HG02588 (cell line): ENCODE data around the gene MAGEB3.
A peak's percentile ranks its signal among the peaks of the same experiment; 100 is the strongest.
"Not testable (repeated sequence)": the region's sequence is repeated elsewhere in the genome, so short reads cannot be mapped to it uniquely, and the experiment has no call there.

Experiments used
- ATAC-seq: cut with Tn5 transposase; IDR thresholded peaks from one replicate; pipeline ENCODE4 v1.9.1; 2021; ENCODE audit warnings: mild to moderate bottlenecking, moderate library complexity; ENCODE audit not compliant: unreplicated experiment

Gene MAGEB3

GRCh38 chrX:30230395-30230794 is at the start of gene MAGEB3:
Gene MAGEB3, plus strand, starts transcription at chrX:30230657. Its CDS starts 5,268 bp downstream, at chrX:30235925.
- ATAC-seq: no peak

- no peak for ATAC-seq
Observed at GRCh38 chrX:30181353-30181752, 49.1 kb upstream of the MAGEB3 start.

DNA sequence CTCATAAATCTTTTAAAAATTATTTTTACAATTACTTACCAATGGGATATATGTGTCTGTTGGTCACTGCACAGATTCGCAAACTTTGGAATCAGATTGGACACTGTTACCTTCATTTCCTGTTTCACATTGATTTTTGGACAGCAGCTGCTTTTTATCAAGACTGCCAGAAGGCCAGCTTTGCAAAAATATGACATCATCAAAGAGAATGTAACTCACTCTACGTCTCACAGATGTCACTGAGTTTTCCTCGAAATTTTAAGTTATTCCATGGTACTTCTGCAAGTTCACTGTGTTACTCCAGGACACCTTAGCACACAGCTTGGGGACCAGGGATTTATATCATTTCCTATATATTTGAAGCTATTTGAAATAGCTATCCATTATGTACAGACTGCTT is 46.9 kb upstream of the MAGEB3 start:
- ATAC-seq: no peak

DNA sequence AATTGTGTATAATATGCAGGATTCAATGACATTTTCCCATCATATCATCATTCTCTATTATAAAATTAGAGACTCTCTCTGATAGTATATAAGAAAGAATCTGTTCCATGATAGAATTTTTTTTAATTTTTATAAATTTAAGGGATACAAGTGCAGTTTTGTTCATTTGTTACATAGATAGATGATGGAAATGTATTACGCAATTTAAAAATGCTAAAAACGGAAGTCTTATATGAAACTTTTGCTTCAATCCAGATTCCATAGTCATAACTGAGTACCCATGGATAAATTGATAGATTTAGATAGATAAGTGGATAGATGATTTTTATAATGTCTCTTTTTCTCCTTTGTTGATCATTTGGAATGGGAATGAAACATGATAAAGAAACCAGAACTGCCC is 40.0 kb upstream of the MAGEB3 start:
- no peak for ATAC-seq

- ATAC-seq: not testable (repeated sequence)
Observed at GRCh38 chrX:30193910-30194309, 36.5 kb upstream of the MAGEB3 start.

- no peak for ATAC-seq
Observed at GRCh38 chrX:30196322-30196721, 34.1 kb upstream of the MAGEB3 start.

GRCh38 chrX:30212172-30212571 is 18.3 kb upstream of the MAGEB3 start:
- ATAC-seq: no peak

- ATAC-seq: no peak
Observed at GRCh38 chrX:30215357-30215843, 15.1 kb upstream of the MAGEB3 start, which contains the start of gene MAGEB2. Gene MAGEB2, plus strand, starts transcription at chrX:30215563. Its CDS starts 3,018 bp downstream, at chrX:30218581.

- no peak for ATAC-seq
Observed at GRCh38 chrX:30217465-30217864, 13.0 kb upstream of the MAGEB3 start.

DNA sequence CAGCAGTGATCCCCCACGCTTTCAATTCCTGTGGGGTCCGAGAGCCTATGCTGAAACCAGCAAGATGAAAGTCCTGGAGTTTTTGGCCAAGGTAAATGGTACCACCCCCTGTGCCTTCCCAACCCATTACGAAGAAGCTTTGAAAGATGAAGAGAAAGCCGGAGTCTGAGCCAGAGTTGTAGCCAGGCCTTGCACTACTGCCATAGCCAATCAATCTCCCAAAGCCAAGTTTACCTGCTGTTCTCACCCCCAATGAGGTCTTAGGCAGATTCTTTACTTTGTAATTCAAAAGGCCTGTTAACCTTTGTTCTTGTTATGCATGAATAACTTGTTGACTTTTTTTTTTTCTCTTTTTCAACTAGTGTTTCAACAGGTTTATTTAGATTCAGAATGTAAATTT is 11.1 kb upstream of the MAGEB3 start:
- no peak for ATAC-seq

GRCh38 chrX:30220661-30221060 is 9.8 kb upstream of the MAGEB3 start:
- ATAC-seq: no peak

- no peak for ATAC-seq
Observed at GRCh38 chrX:30224536-30224935, 5.9 kb upstream of the MAGEB3 start.

- no peak for ATAC-seq
Observed at GRCh38 chrX:30228526-30228925, 1.9 kb upstream of the MAGEB3 start.

DNA sequence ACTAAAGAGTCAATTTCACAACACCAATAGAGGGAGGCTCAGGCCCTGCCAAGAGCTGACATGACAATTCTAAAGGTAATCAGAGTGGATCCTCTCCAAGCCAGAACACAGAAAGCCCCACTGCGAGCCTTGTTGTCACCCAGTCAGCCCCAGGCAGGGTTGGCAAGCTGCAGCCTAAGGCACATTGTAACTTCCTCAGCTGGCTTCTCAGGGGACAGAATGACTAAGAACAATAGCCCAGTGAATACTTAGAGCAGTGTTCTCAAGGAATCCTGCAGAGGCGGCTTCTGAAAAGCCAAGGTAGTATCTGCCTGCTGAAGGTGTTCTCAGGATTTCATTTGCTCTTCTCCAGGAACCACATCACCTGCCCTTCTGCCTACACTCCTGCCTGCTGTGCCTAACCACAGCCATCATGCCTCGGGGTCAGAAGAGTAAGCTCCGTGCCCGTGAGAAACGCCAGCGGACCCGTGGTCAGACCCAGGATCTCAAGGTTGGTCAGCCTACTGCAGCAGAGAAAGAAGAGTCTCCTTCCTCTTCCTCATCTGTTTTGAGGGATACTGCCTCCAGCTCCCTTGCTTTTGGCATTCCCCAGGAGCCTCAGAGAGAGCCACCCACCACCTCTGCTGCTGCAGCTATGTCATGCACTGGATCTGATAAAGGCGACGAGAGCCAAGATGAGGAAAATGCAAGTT is 11.4 kb downstream of the MAGEB3 start, which contains the start of gene MAGEB4:
MAGEB4 (plus strand) TSS at position 277 of the 692 bp plus-strand sequence; CDS start at position 413, 136 bp downstream.
- ATAC-seq: no peak

GRCh38 chrX:30246769-30247489 is 16.5 kb downstream of the MAGEB3 start, which contains the start of gene MAGEB1:
Gene MAGEB1, plus strand, starts transcription at chrX:30247146. Its CDS starts 3,348 bp downstream, at chrX:30250494.
- ATAC-seq: no peak

- ATAC-seq: peak; percentile 76
Observed at GRCh38 chrX:30248854-30249253, 18.4 kb downstream of the MAGEB3 start.

DNA sequence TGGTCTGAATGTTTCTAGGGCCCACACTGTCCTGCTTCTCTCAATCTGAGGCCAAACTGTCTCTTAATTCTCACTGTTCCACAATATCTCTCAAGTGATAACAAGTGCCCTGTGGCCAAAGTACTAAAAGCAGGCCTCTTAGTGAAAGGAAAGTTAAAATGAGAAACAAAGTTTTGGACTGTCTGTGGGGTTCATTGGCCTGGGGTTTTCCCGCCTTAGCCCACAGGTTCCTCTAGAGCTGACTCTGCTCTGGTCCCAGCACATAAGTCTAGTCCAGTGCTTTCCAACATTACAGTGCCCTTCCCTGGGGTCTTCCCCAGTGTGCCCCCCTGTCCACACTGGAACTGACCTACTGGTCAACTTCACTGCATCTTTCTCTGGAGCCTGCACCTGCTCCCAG is 22.8 kb downstream of the MAGEB3 start:
- peak; percentile 71 for ATAC-seq

- no peak for ATAC-seq
Observed at GRCh38 chrX:30259927-30260326, 29.5 kb downstream of the MAGEB3 start.

- ATAC-seq: no peak
Observed at GRCh38 chrX:30261012-30261411, 30.6 kb downstream of the MAGEB3 start.

- no peak for ATAC-seq
Observed at GRCh38 chrX:30262763-30263162, 32.3 kb downstream of the MAGEB3 start.

DNA sequence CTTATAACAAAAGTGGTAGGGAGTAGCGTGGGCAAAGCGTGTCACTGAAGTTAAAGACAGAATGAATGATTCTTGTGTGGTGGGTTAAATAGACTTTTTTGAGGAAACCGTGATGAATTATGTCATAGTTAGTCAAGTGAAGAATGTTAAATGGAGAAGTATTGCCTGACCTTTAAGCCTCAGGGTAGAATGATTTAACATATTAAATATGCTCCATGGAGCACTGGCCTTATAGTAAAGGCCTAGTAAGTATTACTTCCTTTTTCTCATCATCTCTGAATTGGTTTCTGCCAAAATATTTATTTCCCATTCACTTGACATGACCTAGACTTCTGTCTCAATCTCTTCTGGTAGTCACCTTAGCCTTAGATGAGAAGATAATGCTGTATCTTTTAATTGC is 40.2 kb downstream of the MAGEB3 start:
- ATAC-seq: no peak

- no peak for ATAC-seq
Observed at GRCh38 chrX:30275498-30275897, 45.0 kb downstream of the MAGEB3 start.
